GM12874 (cell line): ENCODE data around the gene LRRFIP2.

Experiments used
- TF ChIP-seq, protein P1 (sequence below): IDR thresholded peaks from 2 replicates; pipeline ENCODE4 v1.5.1; 2011; ENCODE audit warnings: low read depth, mild to moderate bottlenecking, control low read depth, low read length, moderate library complexity; ENCODE audit not compliant: insufficient read depth

LRRFIP2 gene

DNA sequence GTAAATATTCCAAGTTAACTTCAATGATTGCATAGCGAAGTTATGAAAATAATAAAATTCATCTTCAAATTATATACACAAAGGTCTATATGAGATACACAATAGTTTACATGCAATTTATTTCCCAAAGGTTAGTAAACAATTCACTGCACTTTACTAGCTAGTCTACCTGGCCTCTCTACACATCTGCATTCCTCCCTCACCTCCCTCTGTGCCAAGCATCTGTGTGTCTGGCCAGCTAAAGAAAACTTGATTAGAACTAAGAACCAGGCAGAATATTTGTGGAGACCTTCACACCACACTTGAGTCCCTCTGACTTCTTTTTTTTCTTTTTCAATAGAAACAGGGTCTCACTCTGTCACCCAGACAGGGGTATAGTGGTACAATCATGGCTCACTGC lies 61.4 kb downstream of the LRRFIP2 start:
- TF ChIP-seq, protein P1, sequence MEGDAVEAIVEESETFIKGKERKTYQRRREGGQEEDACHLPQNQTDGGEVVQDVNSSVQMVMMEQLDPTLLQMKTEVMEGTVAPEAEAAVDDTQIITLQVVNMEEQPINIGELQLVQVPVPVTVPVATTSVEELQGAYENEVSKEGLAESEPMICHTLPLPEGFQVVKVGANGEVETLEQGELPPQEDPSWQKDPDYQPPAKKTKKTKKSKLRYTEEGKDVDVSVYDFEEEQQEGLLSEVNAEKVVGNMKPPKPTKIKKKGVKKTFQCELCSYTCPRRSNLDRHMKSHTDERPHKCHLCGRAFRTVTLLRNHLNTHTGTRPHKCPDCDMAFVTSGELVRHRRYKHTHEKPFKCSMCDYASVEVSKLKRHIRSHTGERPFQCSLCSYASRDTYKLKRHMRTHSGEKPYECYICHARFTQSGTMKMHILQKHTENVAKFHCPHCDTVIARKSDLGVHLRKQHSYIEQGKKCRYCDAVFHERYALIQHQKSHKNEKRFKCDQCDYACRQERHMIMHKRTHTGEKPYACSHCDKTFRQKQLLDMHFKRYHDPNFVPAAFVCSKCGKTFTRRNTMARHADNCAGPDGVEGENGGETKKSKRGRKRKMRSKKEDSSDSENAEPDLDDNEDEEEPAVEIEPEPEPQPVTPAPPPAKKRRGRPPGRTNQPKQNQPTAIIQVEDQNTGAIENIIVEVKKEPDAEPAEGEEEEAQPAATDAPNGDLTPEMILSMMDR, result no peak

DNA sequence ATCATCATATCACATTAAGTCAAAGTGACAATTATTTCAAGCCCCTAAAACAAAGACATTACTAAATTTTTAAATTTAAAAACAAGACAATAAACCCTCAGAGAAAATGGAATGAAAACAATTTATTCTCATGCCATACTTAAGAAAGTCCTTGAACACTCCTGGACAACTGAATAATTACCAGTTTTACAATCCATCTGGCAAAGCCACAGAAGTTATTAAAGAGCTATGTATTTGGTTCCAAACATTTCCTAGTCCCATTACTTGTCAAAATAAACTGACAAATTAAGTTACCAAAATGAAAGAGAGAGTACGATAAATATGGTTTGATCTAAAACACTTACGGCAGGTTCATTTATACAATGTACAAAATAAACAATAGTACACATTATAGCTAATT lies 63.2 kb downstream of the LRRFIP2 start:
- TF ChIP-seq, protein P1, result no peak

- TF ChIP-seq, protein P1, result no peak
These were observed 66.5 kb downstream of the LRRFIP2 start for GRCh38 chr3:37107846-37108245.

DNA sequence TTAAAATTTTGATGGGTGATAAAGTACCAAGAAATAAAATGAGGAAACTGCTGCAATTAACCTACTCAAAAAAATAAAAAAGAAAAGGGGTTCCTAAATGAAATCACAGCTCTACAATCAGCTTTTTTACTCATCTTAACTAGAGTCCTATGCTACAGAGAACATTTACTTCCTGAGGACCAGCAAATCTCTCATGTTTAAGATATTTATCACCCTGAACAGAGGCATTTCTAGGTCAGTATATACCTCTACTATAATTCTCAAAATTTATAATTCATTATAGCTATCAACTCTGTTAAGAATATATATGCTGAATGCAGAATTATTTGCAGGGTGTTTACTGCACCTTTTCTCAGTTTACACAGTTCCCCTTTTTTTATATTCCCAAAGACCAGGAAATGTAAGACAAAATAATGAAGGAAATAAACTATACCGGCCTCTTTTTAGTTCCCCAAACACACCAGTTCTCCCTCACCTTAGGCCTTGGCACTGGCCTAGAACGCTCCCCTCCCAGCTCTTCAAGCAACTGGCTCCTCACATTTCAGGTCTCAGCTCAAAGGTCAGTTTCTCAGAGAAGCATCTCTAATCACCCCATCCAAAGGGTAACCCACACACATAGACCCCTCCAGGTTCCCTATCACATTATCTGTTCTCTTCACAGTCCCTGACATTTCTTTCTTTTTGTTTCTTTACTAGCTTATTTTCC lies 71.1 kb downstream of the LRRFIP2 start:
- TF ChIP-seq, protein P1, result no peak

DNA sequence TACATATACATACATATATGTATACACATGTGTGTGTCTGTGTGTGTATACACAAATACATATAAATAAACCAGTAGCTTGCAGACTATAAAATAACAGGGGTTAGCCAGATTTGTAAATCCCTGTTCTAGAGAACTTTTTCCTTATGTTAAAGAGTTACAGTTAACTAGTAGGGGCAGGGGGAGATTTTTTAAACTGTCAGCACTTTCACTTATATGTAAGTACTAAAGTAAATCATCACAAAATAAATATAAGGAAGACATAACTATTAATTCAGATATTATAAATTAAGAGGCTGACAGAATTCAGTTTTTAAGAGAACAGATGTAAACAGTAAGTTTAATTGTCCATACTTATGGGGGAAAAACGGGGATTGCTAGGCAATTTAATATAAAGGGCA lies 74.0 kb downstream of the LRRFIP2 start:
- TF ChIP-seq, protein P1, result no peak

GRCh38 chr3:37099469-37099868 lies 74.9 kb downstream of the LRRFIP2 start:
- TF ChIP-seq, protein P1, result no peak

DNA sequence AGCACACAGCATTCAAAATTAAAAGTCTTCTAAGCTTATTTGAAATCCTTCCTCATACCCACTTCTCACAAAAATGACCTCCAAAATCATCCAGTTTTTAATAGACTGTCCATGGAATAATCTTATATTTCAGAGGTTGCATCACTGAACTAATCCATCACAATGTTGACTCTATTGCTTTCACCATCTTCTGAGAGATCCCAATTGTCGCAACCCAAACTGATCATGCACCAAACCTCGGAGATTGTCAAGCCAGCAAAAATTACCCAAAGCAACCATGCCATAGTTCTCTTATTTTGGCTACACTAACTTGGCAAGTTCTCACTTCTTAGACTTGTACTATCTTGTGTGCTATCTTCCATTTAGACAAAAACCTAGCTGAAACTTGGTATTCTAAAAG lies 75.5 kb downstream of the LRRFIP2 start:
- TF ChIP-seq, protein P1, result no peak
